VCaP (cell line): ENCODE data around the gene IGFL2.
"Not testable (repeated sequence)": the region's sequence is repeated elsewhere in the genome, so short reads cannot be mapped to it uniquely, and the experiment has no call there.

Experiments used
- H3K27ac ChIP-seq: fragments of 450-650 bp; 2 replicates; pipeline ENCODE4 v1.5.1; 2017
- TF ChIP-seq, protein P1 (sequence below): fragments of 450-650 bp; conservative IDR thresholded peaks from 2 replicates; pipeline ENCODE4 v1.5.1; 2017; ENCODE audit warnings: mild to moderate bottlenecking, moderate library complexity

IGFL2 gene

DNA sequence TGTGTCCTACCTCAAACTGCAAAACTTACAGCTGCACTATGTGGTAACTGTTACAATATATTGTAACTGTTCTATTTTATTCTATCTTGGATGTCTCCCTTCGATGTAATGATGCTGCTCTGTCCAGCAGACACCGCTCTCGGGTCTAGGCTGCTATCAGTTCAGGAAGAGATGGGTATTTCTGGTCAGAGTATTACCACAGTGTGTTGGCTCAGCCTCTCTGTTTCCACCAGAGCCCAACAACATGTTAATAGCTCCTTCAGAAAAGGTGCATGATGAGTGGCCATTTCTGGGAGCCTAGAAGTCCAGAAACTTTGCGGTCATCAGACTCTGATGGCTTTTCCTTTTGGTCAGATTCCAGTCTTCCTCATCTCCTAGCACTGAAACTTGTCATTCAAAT, 45.6 kb downstream of the IGFL2 start:
- TF ChIP-seq, protein P1, sequence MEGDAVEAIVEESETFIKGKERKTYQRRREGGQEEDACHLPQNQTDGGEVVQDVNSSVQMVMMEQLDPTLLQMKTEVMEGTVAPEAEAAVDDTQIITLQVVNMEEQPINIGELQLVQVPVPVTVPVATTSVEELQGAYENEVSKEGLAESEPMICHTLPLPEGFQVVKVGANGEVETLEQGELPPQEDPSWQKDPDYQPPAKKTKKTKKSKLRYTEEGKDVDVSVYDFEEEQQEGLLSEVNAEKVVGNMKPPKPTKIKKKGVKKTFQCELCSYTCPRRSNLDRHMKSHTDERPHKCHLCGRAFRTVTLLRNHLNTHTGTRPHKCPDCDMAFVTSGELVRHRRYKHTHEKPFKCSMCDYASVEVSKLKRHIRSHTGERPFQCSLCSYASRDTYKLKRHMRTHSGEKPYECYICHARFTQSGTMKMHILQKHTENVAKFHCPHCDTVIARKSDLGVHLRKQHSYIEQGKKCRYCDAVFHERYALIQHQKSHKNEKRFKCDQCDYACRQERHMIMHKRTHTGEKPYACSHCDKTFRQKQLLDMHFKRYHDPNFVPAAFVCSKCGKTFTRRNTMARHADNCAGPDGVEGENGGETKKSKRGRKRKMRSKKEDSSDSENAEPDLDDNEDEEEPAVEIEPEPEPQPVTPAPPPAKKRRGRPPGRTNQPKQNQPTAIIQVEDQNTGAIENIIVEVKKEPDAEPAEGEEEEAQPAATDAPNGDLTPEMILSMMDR: no peak
- no peak overlapping the region for H3K27ac ChIP-seq

DNA sequence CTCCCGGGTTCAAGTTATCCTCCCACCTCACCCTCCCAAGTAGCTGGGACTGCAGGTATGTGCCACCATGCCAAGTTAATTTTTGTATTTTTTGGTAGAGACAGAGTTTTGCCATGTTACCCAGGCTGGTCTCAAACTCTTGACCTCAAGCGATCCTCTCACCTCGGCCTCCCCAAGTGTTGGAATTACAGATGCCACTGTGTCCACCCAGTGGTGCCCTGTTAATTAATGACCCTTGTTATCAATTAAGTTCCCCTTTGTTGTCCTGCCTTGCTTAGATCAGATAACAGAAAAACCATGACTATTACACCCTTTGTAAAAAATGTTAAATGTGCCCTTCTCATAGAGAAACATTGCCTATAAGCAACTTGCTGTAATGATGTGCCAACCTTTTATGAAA, 47.1 kb downstream of the IGFL2 start:
- TF ChIP-seq, protein P1: no peak
- no peak overlapping the region for H3K27ac ChIP-seq

DNA sequence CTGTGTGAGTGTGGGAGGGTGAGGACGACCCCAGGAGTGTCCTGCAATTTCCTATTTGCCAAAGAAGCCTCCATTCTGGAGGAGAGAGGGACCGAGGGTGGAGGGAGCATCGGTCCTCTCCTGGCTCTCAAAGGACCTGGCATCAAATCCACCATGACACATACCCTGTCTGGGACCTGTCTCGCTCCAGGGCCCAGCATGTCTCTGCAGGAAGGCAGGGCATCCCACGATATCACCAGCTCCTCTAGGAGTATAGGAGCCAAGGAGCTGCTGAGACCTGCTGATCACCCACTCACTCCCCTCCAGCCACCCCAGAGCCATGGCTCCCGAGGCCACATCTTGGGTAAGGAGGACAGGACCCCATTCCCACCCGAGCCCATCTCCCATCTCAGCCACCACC, 47.9 kb downstream of the IGFL2 start:
- H3K27ac ChIP-seq: not testable (repeated sequence)

DNA sequence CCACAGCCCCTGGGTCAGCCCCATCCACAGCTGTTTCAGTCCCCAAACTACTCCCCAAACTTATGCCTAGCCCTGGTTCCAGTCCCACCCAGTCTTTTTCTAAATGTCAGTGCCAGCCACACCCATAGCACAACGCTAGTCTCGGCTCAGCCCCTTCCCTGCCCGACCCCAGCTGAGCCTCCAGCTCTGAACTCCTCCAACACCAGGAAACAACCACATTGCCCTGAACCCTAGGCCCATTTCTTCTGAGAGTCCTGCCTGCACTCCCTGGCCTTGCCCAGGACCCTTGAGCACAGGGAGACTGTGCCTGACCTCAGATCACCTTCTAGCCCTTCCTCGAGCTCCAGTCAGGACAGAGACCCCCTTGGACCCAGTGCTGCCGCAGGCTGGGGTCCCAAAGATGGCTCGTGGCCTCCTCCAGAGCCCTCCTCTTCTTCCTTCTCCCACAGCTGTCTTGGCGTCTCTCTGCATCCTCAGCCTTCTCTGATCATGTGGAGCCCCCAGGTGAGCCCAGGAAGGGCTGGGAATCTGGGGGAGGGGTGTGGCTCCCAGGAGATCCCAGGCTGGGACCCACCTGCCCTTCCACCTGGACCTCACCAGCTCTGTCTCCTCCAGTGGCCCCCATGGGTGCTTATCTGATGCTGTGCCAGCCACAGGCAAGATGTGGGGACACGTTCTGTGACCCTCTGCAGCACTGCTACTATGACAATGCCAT, 48.5 kb downstream of the IGFL2 start:
- no peak overlapping the region for H3K27ac ChIP-seq
- TF ChIP-seq, protein P1: no peak

DNA sequence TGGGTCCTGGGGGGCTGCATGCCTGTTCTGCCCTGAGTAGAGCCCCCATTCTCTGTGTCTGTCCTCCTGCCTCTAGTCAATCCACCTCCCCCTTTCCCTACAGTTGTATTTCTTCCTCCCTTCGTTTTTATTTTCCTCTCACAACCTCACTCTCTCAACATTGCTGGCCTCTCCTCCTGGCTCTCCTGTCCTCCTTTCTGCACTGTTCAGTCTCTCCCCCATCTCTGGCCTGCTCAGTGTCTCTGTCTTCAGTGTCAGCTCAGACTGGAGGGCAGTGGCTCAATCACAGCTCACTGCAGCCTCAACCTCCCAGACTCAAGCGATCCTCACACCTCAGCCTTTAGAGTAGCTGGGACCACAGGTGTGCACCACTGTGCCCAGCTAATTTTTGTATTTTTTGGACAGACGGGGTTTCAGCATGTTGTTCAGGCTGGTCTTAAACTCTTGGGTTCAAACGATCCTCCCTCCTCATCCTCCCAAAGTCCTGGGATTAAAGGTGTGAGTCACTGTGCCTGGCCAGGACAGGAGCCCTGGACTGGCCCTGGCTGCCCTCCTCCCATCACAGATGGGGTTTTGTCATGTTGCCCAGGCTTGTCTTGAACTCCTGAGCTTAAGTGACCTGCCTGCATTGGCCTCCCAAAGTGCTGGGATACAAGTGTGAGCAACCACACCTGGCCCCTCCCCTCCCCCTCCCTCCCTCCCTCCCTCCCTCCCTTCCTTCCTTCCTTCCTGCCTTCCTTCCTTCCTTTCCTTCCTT, 49.5 kb downstream of the IGFL2 start:
- H3K27ac ChIP-seq: no peak overlapping the region
- TF ChIP-seq, protein P1: no peak

DNA sequence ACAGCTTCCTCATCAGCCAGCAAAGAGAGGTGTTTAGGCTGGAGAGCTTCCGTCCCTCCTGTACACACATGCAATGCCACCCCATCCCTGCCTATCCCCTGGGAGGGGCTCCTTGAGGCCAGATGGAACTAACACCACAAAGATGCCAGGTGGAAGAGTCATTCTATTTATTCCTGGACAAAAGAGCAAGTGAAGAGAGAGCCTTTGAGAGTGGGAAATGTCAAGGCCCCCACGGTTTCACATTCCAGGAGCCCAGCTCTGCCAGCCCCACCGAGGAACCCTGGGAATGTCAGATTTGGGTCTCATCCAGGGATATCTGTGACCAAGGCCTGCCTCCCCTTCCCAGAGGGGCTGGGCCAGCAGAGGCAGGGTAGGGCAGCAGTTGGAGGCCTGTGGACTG, 50.7 kb downstream of the IGFL2 start:
- TF ChIP-seq, protein P1: no peak
- no peak overlapping the region for H3K27ac ChIP-seq

DNA sequence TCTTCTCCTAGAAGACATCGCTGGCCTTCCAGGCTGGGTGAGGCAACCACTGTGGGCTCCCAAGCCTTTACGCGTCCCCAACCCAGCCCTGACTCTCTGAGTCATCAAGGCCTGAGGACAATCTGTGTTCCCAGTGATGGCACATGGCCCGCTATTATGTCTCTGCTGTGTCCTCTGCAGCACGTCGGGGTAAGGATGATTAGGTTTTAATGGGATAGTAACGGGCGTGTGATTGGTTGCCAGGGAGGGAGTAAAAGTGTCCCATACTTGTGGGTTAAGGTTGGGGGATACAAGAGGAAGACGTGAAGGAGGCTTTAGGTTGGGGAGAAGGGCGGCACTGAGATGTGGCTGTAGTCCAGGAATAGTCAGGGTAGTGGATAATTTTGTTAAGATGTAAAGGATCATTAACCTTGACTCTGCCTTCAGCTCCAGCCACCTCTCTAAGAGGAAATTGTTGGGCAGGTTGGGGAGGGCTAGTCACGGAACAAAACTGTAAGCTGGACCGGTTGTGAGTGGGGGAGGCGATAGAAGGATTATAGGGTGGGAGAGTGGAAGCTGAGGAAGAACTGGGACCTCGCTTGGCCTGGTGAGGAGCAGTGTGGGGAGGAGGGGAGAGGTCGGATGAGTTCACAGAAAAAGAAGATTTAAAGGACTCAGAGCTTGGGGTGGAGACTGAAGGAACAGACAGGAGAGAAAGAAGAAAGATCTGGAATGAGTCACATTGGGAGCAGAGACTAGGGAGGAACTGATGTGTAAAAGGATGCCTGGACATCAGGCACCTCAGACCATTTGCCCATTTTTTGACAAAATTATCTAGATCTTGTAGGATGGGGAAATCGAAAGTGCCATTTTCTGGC, 53.6 kb downstream of the IGFL2 start:
- no peak overlapping the region for H3K27ac ChIP-seq
- TF ChIP-seq, protein P1: no peak
